Transverse colon (tissue), 4 donors: ENCODE data around the gene NPAS3.

Experiments used
- CTCF ChIP-seq, 5 experiments: fragments of 200-600 bp in 3 of 5; fragments of 450-650 bp in 2 of 5; sonication (generic) in 3 of 5; IDR thresholded peaks; 1 replicate in 2 of 5; 2 replicates in 3 of 5; pipeline ENCODE4 v1.5.1; 2016 to 2017; ENCODE audit warnings: antibody characterized with exemption in 5 of 5, inconsistent platforms in 3 of 5, mild to moderate bottlenecking in 2 of 5, moderate library complexity in 1 of 5
- EP300 ChIP-seq: sonication (generic); formaldehyde crosslinking; IDR thresholded peaks from one replicate; pipeline ENCODE4 v1.6.1; 2017; ENCODE audit warnings: antibody characterized with exemption, low read depth
- POLR2A ChIP-seq: fragments of 450-650 bp; IDR thresholded peaks from one replicate; pipeline ENCODE4 v1.6.1; 2016; ENCODE audit warnings: antibody characterized with exemption, mild to moderate bottlenecking, moderate library complexity
- POLR2AphosphoS5 ChIP-seq, 3 donors: sonication (generic); formaldehyde crosslinking; IDR thresholded peaks; one replicate each; pipeline ENCODE4 v1.6.1; 2016; ENCODE audit warnings: antibody characterized with exemption in 3 of 3

- no peak for TF ChIP-seq CTCF (IDR thresholded peaks at IDR 0.05)
- no peak for TF ChIP-seq POLR2AphosphoS5 (IDR thresholded peaks at IDR 0.05)
- no peak for TF ChIP-seq POLR2A
- TF ChIP-seq EP300 = no peak
Measured at GRCh38 chr14:33294419-33294818, 355.7 kb downstream of the NPAS3 start.
